Measurements from ENCODE around the gene KCNK2. TPM values are rescaled to one million over a fixed set of nuclear protein-coding genes. Genes with fewer than 3 reads are reported as not detected.

Gene KCNK2
- total and polyA plus RNA-seq, 2 experiments from 2014 or later, result 0.07 to 0.24 TPM

DNA sequence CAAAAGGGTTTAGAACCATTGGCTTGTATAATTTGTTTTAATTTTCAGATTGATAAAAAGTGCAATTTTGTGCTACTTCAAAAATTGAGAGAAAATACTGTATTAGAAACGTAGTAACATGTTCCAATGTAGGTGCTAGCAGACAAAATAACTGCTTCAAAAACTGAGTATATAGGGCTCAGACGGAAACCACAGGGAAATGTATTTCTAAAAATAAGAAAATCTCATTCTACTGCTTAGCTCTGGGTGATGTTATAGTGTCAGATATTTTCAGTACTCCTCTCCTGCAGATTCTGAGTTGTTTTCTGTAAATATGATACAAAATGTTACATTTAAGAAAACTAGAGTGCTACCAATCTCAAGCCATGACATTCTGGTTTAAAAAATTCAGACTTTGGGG lies 55.4 kb downstream of the KCNK2 start:
- Histone ChIP-seq H3K4me3 (no peak overlapping the region), H3K4me1 (ENCODE audit: insufficient read depth) (no peaks in the 10 kb centered on the region), H3K27me3 (ENCODE audit: insufficient read depth) (no peaks in the 10 kb centered on the region), H3K9me2 (ENCODE audit: insufficient read depth) (no peaks in the 10 kb centered on the region), H3K27ac (ENCODE audit: low read depth) (no peak overlapping the region), H3K79me2 (replicated peaks; ENCODE audit: insufficient read depth) (no peaks in the 10 kb centered on the region), H2AFZ (no peak overlapping the region), H3K36me3 (ENCODE audit: insufficient read depth) (no peaks in the 10 kb centered on the region), H3F3A (replicated peaks; ENCODE audit: low read depth) (no peaks in the 10 kb centered on the region), H3K4me2 (no peak overlapping the region), H4K20me1 (replicated peaks; ENCODE audit: insufficient read depth) (no peaks in the 10 kb centered on the region)
- Mint-ChIP-seq H3K27ac (no peak overlapping the region), H3K9me3 (peaks cover 7% of the 10 kb centered on the region; the same call in 2 of the 3 replicates), H3K4me1 (no peaks in the 10 kb centered on the region), H3K4me3 (no peak overlapping the region), H3K36me3 (ENCODE audit: low read depth) (no peaks in the 10 kb centered on the region), H3K27me3 (ENCODE audit: insufficient read depth, low read depth, poor library complexity) (no peaks in the 10 kb centered on the region)
- ATAC-seq, result no peak
- TF ChIP-seq ZNF331 (CRISPR knock-in tag; IDR thresholded peaks at IDR 0.05; ENCODE audit: low read depth), result no peak
- TF ChIP-seq, protein P1, sequence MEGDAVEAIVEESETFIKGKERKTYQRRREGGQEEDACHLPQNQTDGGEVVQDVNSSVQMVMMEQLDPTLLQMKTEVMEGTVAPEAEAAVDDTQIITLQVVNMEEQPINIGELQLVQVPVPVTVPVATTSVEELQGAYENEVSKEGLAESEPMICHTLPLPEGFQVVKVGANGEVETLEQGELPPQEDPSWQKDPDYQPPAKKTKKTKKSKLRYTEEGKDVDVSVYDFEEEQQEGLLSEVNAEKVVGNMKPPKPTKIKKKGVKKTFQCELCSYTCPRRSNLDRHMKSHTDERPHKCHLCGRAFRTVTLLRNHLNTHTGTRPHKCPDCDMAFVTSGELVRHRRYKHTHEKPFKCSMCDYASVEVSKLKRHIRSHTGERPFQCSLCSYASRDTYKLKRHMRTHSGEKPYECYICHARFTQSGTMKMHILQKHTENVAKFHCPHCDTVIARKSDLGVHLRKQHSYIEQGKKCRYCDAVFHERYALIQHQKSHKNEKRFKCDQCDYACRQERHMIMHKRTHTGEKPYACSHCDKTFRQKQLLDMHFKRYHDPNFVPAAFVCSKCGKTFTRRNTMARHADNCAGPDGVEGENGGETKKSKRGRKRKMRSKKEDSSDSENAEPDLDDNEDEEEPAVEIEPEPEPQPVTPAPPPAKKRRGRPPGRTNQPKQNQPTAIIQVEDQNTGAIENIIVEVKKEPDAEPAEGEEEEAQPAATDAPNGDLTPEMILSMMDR (conservative IDR thresholded peaks at IDR 0.05; ENCODE audit: low read depth in 2 of 2), result no peak
- no peak for TF ChIP-seq NANOG (IDR thresholded peaks at IDR 0.05; ENCODE audit: borderline replicate concordance)
- TF ChIP-seq STAT1 (IDR thresholded peaks at IDR 0.05; ENCODE audit: unreplicated experiment), result no peak
- TF ChIP-seq POLR2AphosphoS5 (IDR thresholded peaks at IDR 0.05; ENCODE audit: low read depth), result no peak
- no peak for TF ChIP-seq ZNF114 (CRISPR knock-in tag; IDR thresholded peaks at IDR 0.05)
- no peak for TF ChIP-seq CREB1 (CRISPR knock-in tag; IDR thresholded peaks at IDR 0.05; ENCODE audit: low read depth)
- no peak for TF ChIP-seq EZH2 (IDR thresholded peaks at IDR 0.05; ENCODE audit: low read depth, unreplicated experiment)
- TF ChIP-seq EZH2phosphoT487 (IDR thresholded peaks at IDR 0.05; ENCODE audit: unreplicated experiment), result no peak
- TF ChIP-seq, protein P2, sequence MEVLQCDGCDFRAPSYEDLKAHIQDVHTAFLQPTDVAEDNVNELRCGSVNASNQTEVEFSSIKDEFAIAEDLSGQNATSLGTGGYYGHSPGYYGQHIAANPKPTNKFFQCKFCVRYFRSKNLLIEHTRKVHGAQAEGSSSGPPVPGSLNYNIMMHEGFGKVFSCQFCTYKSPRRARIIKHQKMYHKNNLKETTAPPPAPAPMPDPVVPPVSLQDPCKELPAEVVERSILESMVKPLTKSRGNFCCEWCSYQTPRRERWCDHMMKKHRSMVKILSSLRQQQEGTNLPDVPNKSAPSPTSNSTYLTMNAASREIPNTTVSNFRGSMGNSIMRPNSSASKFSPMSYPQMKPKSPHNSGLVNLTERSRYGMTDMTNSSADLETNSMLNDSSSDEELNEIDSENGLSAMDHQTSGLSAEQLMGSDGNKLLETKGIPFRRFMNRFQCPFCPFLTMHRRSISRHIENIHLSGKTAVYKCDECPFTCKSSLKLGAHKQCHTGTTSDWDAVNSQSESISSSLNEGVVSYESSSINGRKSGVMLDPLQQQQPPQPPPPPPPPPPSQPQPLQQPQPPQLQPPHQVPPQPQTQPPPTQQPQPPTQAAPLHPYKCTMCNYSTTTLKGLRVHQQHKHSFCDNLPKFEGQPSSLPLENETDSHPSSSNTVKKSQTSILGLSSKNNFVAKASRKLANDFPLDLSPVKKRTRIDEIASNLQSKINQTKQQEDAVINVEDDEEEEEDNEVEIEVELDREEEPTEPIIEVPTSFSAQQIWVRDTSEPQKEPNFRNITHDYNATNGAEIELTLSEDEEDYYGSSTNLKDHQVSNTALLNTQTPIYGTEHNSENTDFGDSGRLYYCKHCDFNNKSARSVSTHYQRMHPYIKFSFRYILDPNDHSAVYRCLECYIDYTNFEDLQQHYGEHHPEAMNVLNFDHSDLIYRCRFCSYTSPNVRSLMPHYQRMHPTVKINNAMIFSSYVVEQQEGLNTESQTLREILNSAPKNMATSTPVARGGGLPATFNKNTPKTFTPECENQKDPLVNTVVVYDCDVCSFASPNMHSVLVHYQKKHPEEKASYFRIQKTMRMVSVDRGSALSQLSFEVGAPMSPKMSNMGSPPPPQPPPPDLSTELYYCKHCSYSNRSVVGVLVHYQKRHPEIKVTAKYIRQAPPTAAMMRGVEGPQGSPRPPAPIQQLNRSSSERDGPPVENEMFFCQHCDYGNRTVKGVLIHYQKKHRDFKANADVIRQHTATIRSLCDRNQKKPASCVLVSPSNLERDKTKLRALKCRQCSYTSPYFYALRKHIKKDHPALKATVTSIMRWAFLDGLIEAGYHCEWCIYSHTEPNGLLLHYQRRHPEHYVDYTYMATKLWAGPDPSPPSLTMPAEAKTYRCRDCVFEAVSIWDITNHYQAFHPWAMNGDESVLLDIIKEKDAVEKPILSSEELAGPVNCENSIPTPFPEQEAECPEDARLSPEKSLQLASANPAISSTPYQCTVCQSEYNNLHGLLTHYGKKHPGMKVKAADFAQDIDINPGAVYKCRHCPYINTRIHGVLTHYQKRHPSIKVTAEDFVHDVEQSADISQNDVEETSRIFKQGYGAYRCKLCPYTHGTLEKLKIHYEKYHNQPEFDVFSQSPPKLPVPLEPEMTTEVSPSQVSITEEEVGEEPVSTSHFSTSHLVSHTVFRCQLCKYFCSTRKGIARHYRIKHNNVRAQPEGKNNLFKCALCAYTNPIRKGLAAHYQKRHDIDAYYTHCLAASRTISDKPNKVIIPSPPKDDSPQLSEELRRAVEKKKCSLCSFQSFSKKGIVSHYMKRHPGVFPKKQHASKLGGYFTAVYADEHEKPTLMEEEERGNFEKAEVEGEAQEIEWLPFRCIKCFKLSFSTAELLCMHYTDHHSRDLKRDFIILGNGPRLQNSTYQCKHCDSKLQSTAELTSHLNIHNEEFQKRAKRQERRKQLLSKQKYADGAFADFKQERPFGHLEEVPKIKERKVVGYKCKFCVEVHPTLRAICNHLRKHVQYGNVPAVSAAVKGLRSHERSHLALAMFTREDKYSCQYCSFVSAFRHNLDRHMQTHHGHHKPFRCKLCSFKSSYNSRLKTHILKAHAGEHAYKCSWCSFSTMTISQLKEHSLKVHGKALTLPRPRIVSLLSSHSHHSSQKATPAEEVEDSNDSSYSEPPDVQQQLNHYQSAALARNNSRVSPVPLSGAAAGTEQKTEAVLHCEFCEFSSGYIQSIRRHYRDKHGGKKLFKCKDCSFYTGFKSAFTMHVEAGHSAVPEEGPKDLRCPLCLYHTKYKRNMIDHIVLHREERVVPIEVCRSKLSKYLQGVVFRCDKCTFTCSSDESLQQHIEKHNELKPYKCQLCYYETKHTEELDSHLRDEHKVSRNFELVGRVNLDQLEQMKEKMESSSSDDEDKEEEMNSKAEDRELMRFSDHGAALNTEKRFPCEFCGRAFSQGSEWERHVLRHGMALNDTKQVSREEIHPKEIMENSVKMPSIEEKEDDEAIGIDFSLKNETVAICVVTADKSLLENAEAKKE (CRISPR knock-in tag; IDR thresholded peaks at IDR 0.05), result no peak
- TF ChIP-seq, protein P3, sequence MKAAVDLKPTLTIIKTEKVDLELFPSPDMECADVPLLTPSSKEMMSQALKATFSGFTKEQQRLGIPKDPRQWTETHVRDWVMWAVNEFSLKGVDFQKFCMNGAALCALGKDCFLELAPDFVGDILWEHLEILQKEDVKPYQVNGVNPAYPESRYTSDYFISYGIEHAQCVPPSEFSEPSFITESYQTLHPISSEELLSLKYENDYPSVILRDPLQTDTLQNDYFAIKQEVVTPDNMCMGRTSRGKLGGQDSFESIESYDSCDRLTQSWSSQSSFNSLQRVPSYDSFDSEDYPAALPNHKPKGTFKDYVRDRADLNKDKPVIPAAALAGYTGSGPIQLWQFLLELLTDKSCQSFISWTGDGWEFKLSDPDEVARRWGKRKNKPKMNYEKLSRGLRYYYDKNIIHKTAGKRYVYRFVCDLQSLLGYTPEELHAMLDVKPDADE (IDR thresholded peaks at IDR 0.05), result no peak
- DNase-seq (ENCODE audit: low spot score), result no peak

Data from GM23338 (cell line).